Fibroblast of upper back skin (primary cell): ENCODE data around the gene ATG4B.

Experiments
- DNase-seq: peaks from one replicate; pipeline ENCODE4 v3.0.0-alpha.2; 2013

Gene ATG4B

GRCh38 chr2:241613017-241613780 lies 24.3 kb upstream of the ATG4B start:
- DNase-seq, result no peak

- DNase-seq, result no peak
These were observed 22.5 kb upstream of the ATG4B start for GRCh38 chr2:241615041-241615440.

GRCh38 chr2:241615522-241616052 lies 21.9 kb upstream of the ATG4B start:
- DNase-seq, result no peak

- DNase-seq, result no peak
These were observed 21.0 kb upstream of the ATG4B start for GRCh38 chr2:241616168-241617125.

- no peak for DNase-seq
These were observed 19.9 kb upstream of the ATG4B start for GRCh38 chr2:241617431-241618154.

- DNase-seq, result no peak
These were observed 19.1 kb upstream of the ATG4B start for GRCh38 chr2:241618296-241618805.

GRCh38 chr2:241618829-241619228 lies 18.7 kb upstream of the ATG4B start:
- DNase-seq, result no peak

GRCh38 chr2:241619597-241620418 lies 17.7 kb upstream of the ATG4B start:
- no peak for DNase-seq

- DNase-seq, result no peak
These were observed 17.1 kb upstream of the ATG4B start for GRCh38 chr2:241620419-241620769.

- DNase-seq, result no peak
These were observed 9.8 kb upstream of the ATG4B start for GRCh38 chr2:241627675-241628074.

- no peak for DNase-seq
These were observed 7.6 kb upstream of the ATG4B start for GRCh38 chr2:241629762-241630435.

- DNase-seq, result no peak
These were observed 4.8 kb upstream of the ATG4B start for GRCh38 chr2:241632478-241633325.

- DNase-seq, result no peak
These were observed 3.9 kb upstream of the ATG4B start for GRCh38 chr2:241633561-241633960.

- no peak for DNase-seq
These were observed 1.7 kb upstream of the ATG4B start for GRCh38 chr2:241635756-241636155.

- DNase-seq, result no peak
These were observed 1.1 kb upstream of the ATG4B start for GRCh38 chr2:241636182-241637017.

GRCh38 chr2:241637795-241638660 lies 535 bp downstream of the ATG4B start:
- no peak for DNase-seq

GRCh38 chr2:241638940-241639339 lies 1.4 kb downstream of the ATG4B start:
- DNase-seq, result no peak

GRCh38 chr2:241639385-241639784 lies 1.9 kb downstream of the ATG4B start:
- DNase-seq, result no peak
